HG02623 (cell line): ENCODE results near the gene BFSP1.

Source experiments
- ATAC-seq: cut with Tn5 transposase; IDR thresholded peaks from one replicate; pipeline ENCODE4 v1.9.1; 2021; ENCODE audit warnings: moderate library complexity; ENCODE audit not compliant: unreplicated experiment

The BFSP1 gene

GRCh38 chr20:17469246-17470030 lies 61.7 kb downstream of the BFSP1 start:
- ATAC-seq, result no peak

DNA sequence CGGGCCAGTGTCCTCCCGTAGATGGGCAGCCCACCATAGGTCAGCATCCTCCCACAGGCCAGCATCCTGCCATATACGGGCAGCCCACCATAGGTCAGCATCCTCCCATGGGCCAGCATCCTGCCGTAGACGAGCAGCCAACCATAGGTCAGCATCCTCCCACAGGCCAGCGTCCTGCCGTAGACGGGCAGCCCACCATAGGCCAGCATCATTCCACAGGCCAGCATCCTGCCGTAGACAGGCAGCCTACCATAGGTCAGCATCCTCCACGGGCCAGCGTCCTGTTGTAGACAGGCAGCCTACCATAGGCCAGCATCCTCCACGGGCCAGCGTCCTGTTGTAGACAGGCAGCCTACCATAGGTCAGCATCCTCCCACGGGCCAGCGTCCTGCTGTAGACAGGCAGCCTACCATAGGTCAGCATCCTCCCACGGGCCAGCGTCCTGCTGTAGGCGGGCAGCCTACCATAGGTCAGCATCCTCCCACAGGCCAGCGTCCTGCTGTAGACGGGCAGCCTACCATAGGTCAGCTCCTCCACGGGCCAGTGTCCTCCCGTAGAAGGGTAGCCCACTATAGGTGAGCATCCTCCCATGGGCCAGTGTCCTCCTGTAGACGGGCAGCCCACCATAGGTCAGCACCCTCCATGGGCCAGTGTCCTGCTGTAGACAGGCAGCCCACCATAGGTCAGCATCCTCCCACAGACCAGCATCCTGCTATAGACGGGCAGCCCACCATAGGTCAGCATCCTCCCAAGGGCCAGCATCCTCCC lies 62.9 kb downstream of the BFSP1 start:
- ATAC-seq, result no peak

- no peak for ATAC-seq
Measured at GRCh38 chr20:17467120-17467655, 64.0 kb downstream of the BFSP1 start.

GRCh38 chr20:17466641-17467040 lies 64.5 kb downstream of the BFSP1 start:
- ATAC-seq, result no peak

GRCh38 chr20:17465236-17465635 lies 65.9 kb downstream of the BFSP1 start:
- ATAC-seq, result no peak

GRCh38 chr20:17463711-17464110 lies 67.5 kb downstream of the BFSP1 start:
- ATAC-seq, result no peak

GRCh38 chr20:17461941-17462340 lies 69.2 kb downstream of the BFSP1 start:
- ATAC-seq, result no peak

GRCh38 chr20:17460119-17460518 lies 71.1 kb downstream of the BFSP1 start:
- ATAC-seq, result no peak

DNA sequence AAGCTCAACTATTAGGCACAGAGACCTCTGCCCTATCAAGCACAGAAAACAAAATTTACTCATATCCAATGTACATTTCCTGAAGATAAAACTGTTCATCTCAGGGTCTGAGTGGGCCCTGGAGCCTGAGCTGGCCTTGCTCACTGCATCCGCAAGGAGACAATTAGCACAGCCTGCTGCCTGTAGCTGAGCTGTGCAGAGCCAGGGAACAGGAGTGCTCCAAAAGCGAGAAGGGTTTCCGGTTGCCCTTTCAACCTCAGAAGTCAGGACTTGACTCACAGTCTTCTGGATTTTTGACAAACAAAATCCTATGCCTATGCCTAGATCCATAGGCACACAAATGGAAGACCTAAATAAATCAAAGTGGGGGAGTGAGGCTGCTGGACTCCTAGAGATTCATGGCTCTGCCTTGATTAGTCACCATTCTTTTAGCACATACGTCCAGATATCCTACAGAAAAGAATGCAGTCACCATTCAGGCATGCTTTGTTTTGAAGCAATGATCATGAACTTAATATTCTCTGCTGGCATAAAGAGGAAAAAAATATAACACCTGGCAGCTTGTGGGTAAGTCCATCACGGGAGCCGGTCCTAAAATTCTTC lies 73.5 kb downstream of the BFSP1 start:
- ATAC-seq, result no peak

GRCh38 chr20:17457079-17457478 lies 74.1 kb downstream of the BFSP1 start:
- no peak for ATAC-seq

- ATAC-seq, result no peak
Measured at GRCh38 chr20:17456279-17456678, 74.9 kb downstream of the BFSP1 start.

DNA sequence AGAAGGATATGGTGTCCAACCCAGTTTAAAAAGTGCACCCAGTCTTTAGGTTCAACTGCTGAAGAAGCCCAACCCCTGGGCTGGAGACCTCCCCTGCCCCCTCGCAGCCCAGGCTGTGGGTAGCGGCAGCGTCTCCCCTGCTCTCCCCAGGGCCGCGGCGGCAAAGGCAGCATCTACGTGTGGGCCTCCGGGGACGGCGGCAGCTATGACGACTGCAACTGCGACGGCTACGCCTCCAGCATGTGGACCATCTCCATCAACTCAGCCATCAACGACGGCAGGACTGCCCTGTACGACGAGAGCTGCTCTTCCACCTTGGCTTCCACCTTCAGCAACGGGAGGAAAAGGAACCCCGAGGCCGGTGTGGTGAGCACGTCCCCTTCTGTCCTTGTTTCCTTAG lies 77.6 kb downstream of the BFSP1 start:
- ATAC-seq, result no peak

DNA sequence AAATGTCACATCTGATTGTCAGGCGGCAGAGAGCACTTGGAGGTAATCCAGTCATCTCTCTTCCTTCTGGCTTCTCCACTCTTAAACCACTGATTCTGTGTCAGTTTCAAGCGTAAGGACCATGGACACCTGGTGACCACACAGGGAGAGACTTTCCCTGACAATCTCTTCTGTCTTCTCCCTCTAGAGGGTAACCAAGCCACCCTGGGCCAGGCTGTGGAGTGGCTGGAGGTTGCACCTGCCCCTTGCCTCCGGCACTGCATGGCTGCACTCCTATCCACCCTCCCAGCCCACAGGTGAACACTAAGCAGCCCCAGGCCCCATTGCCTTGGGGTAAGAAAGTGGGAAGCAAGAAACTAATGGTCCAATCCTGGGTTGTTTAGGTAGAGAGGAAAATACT lies 78.7 kb downstream of the BFSP1 start:
- ATAC-seq, result no peak

GRCh38 chr20:17449031-17449430 lies 82.1 kb downstream of the BFSP1 start:
- no peak for ATAC-seq

DNA sequence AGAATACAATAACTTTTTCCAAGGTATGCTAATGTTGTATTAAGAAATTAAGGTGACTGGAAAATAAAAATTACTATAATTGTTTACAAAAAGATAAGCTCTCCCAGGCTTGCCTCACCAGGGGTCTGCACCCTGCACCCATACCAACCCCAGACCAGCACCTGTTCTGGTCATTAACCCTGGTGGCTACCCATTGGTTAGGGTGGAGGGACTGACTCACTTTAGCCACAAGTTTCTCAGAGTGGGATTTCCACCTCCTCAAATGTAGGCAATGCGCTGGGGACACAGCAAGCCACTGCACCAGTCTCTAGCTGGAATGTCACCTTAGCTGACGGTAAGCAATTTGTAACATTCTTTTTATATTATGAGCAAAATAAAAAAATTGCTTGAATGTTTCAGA lies 83.1 kb downstream of the BFSP1 start:
- ATAC-seq, result no peak

GRCh38 chr20:17446171-17446570 lies 85.0 kb downstream of the BFSP1 start:
- no peak for ATAC-seq

DNA sequence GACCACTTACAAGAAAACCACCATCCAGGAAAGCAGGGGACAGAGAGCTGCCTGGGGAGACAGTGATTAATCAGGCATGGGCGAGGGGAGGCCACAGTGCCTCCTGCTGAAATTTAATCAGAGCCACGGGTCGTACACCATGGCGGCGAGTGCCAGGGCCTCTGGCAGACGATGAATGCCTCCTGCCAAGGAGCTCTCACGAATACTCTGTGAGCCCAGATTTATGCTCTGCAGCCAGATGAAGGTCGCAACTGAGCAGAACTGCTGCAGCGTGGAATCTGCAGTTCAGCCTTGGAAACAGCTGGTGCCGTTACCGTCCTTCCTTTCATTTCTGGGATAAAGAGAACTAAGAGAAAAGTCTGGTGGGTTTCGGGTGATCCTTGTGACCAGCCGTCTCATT lies 85.6 kb downstream of the BFSP1 start:
- ATAC-seq, result no peak

DNA sequence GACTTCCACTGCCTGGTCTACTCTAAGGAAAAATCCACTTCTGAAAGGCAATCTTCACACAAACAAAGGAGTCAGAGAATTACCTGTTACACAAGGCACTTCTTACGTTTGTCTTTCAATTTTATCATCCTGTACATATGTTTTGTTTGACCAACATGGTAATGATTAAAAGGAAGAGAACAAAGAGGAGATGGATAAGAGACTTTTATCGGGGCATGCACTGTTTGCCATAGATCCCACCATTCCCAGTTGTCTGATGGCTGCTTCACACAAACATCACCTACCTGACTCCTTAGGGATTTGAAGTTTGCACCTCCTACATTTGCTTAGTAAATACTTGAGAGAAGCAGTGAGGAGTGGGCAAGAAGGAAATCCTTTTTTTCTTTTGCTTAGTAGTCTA lies 87.1 kb downstream of the BFSP1 start:
- ATAC-seq, result no peak
